Measurements from ENCODE around the gene TTC7B.

GRCh38 chr14:90722590-90722989, 93.6 kb downstream of the TTC7B start:
- TF ChIP-seq CTCF (IDR thresholded peaks at IDR 0.05) (no peak), POLR2A (IDR thresholded peaks at IDR 0.05) (no peak)
